NCI-H748 (cell line): ENCODE results near the gene LZTS3.
"Not testable (repeated sequence)": the region's sequence is repeated elsewhere in the genome, so short reads cannot be mapped to it uniquely, and the experiment has no call there.

ENCODE experiments used
- DNase-seq: peaks from one replicate; lab custom pipeline; 2025; ENCODE audit not compliant: unreplicated experiment; lab: John Stamatoyannopoulos, UW

Gene LZTS3

GRCh38 chr20:3141757-3142156 lies 31.6 kb downstream of the LZTS3 start:
- no peak for DNase-seq

- DNase-seq = no peak
Measured at GRCh38 chr20:3137492-3137891, 35.9 kb downstream of the LZTS3 start.

DNA sequence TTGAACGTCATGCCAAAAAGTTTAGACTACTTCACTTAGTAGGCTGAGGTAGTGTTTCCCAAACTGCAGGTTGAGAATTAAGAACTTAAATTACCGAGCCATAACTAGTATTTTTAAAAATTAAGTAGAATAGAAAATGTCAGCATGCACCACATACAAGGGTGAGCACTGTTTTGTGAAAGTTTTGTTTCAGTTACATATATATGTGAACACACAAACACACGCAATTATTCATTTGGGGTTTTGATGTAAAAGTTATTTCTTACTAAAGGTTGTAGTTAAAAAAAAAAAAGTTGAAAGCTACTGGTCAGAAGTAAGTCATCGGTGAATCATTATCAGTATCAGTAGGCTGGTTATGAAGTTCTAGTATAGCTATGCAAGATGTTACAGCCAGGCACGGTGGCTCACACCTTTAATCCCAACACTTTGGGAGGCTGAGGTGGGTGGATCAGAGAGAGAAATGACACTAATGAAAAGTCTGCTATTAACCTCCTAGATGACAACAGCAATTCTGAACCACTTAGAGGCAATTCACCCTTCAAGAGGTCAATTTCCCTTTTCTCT lies 37.8 kb downstream of the LZTS3 start:
- no peak for DNase-seq

- no peak for DNase-seq
Measured at GRCh38 chr20:3134151-3134550, 39.2 kb downstream of the LZTS3 start.

DNA sequence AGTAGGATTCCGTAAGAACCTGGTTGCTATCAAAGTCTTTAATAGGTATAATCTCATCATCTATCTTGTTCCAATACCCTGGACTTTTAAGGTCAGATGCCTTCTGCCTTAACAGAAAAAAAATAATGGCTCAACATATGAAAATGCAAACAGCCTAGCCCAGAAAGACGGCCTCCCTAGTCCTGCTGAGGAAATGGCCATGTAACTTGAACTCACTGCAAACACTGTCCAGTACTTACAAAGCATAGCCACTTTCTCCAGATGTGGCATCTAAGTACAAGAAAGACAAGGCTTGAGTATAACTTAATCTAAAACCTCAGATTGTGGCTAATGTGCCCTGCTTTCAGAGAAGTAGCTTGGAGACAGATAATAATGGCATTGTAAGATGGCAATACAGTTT lies 40.2 kb downstream of the LZTS3 start:
- no peak for DNase-seq

DNA sequence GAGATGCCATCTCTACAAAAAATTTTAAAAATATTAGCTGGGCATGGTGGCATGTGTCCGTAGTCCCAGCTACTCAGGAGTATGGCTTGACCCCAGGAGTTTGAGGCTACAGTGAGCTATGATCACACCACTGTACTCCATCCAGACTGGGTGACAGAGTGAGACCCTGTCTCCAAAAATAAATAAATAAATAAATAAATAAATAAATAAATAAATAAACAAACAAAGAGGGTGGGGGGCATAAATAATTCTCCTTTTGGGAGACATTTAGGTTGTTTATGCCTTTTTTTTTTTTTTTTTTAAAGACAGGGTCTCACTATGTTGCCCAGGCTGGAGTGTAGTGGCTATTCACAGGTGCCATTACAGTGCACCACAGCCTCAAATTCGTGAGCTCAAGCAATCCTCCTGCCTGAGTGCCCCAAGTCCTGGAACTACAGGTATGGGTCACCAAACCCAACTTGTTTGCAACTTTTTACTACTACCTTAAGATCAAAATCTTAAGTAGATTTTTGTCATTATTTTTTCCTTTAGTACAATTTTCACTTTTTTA lies 43.2 kb downstream of the LZTS3 start:
- DNase-seq = no peak

DNA sequence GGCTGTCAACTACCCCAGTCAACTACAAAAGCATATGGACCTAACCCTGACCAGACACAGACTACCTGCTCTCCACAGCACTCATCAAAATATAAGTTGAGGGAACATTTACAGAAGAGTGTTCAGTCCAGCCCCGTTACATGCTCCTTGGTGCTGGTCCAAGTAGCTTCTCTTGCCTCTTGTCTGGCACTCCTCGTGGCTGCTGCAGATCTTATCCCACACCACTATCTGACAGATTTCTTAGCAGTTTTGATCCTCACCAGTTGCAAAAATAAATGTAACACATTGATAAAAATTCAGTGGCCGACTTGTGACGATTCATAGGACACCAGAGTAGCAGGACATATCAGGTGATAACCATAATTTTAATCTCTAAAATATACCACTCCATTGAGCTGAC lies 44.3 kb downstream of the LZTS3 start:
- no peak for DNase-seq

DNA sequence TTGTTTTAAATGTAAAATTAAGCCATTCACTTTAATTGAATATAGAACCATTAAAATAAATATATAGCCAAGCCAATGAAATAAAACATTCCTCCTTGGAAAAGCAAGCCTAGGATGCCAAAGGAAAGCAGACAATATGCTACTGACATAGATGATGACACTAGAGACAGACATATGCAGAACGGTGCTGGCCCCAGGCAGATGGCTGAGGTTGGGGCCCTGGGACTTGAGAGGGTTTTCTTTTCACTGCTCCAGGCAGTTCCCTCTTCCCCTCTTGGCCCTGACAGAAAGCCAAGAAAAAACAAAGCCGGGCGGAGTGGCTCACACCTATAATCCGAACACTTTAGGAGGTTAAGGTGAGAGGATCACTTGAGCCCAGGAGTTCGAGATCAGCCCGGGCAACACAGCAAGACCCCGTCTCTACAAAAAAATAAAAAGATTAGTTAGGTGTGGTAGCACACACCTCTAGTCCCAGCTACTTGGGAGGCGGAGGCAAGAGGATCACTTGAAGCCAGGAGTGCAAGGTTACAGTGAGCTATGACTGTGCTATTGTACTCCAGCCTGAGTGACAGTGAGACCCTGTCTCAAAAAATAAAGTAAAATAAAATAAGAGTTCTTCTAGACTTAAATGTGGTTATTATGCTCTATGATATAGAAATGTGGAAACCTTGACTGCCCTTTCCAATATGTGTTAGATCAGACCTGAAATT lies 44.9 kb downstream of the LZTS3 start:
- DNase-seq = no peak

DNA sequence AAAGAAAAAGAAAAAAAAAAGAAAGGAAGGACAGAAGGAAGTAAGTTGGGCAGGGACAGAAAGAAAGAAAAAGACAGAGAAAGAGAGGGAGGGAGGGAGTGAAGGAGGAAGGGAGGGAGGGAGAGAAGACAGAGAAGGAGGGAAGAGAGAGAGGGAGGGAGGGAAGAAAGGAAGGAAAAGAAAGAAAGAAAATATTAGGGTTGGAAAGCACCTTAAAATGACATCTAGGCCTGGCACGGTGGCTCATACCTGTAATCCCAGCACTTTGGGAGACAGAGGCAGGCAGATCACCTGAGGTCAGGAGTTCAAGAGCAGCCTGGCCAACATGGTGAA lies 46.9 kb downstream of the LZTS3 start:
- DNase-seq = no peak

DNA sequence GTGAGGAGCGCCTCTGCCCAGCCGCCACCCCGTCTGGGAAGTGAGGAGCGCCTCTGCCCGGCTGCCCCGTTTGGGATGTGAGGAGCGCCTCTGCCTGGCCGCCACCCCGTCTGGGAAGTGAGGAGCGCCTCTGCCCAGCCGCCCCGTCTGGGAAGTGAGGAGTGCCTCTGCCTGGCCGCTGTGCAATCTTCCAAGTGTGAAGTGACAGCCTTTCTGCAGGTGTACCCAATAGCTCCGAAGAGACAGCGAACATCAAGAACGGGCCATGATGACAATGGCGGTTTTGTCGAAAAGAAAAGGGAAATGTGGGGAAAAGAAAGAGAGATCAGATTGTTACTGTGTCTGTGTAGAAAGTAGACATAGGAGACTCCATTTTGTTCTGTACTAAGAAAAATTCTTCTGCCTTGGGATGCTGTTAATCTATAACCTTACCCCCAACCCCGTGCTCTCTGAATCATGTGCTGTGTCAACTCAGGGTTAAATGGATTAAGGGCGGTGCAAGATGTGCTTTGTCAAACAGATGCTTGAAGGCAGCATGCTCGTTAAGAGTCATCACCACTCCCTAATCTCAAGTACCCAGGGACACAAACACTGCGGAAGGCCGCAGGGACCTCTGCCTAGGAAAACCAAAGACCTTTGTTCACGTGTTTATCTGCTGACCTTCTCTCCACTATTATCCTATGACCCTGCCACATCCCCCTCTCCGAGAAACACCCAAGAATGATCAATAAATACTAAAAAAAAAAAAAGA lies 47.4 kb downstream of the LZTS3 start:
- DNase-seq = not testable (repeated sequence)

DNA sequence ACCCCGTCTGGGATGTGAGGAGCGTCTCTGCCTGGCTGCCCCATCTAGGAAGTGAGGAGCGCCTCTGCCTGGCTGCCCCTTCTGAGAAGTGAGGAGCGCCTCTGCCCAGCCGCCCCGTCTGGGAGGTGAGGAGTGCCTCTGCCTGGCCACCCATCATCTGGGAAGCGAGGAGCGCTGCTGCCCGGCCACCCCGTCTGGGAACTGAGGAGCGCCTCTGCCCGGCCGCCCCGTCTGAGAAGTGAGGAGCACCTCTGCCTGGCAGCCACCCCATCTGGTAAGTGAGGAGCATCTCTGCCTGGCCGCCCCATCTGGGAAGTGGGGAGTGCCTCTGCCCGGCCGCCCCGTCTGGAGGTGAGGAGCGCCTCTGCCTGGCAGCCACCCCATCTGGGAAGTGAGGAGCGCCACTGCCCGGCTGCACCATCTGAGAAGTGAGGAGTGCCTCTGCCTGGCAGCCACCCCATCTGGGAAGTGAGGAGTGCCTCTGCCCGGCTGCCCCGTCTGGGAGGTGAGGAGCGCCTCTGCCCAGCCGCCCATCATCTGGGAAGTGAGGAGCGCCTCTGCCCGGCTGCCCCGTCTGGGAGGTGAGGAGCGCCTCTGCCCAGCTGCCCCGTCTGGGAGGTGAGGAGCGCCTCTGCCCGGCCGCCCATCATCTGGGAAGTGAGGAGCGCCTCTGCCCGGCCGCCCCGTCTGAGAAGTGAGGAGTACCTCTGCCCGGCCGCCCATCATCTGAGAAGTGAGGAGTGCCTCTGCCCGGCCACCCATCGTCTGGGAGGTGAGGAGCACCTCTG lies 48.4 kb downstream of the LZTS3 start:
- not testable (repeated sequence) for DNase-seq

DNA sequence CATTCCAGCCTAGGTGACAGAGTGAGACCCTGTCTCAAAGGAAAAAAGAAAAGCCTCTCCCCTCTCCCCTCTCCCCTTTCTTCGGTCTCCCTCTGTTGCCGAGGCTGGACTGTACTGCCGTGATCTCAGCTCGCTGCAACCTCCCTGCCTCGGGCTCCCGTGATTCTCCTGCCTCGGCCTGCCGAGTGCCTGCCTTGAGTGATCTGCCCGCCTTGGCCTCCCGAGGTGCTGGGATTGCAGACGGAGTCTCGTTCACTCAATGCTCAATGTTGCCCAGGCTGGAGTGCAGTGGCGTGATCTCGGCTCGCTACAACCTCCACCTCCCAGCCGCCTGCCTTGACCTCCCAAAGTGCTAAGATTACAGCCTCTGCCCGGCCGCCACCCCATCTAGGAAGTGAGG lies 49.2 kb downstream of the LZTS3 start:
- DNase-seq = not testable (repeated sequence)

DNA sequence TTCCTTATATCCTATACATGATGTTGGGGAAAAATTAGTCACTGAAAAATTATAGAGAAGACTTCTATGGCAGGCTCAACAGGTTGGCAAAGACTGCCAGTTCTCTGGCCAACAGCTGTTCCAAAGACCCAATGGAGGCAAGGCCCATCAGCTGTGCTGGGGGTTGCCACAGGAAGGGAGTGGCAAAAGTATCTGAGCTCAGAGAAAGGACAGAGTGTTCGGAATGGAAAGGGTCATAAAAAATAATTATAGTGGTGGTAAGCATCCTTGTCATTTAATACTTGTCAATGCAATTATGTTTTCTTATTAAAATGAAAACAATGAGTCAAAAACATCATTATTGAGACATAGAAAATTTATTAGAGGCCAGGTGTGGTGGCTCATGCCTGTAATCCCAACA lies 49.8 kb downstream of the LZTS3 start:
- DNase-seq = peak; percentile 92

- no peak for DNase-seq
Measured at GRCh38 chr20:3121955-3122610, 51.3 kb downstream of the LZTS3 start.

- no peak for DNase-seq
Measured at GRCh38 chr20:3121271-3121911, 52.0 kb downstream of the LZTS3 start.

GRCh38 chr20:3119044-3119443 lies 54.3 kb downstream of the LZTS3 start:
- no peak for DNase-seq

DNA sequence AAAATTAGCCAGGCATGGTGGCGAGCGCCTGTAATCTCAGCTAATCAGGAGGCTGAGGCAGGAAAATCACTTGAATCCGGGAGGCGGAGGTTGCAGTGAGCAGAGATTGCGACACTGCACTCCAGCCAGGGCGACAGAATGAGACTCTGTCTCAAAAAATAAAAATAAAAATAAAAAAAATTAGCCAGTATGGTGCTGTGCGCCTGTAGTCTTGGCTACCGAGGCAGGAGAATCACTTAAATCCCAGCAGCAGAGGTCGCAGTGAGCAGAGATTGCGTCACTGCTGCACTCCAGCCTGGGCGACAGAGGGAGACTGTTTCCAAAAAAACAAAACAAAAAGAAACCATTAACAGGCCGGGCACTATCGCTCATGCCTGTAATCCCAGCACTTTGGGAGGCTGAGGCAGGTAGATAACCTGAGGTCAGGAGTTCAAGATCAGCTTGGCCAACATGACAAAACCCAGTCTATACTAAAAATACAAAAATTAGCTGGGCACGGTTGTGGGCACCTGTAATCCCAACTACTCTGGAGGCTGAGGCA lies 55.4 kb downstream of the LZTS3 start:
- not testable (repeated sequence) for DNase-seq

DNA sequence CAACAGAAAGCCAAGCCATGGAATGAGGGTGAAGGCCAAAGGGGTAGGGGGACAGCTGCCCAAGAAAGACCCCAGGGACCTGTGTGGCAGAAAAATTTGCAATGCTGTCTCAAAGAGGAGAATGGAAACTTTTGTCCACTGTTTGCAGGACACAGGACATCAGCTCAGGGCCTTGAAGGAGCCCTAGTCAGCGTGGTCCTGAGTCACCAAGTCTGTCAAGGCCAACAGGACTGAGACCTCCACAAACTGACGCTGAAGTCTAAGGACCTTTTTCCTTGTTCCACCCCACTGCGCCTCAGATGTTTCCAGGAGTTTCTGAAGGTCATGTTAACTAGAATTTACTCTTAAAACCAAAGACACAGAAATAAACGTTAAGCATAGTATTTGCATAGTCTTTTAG lies 57.0 kb downstream of the LZTS3 start:
- DNase-seq = no peak

DNA sequence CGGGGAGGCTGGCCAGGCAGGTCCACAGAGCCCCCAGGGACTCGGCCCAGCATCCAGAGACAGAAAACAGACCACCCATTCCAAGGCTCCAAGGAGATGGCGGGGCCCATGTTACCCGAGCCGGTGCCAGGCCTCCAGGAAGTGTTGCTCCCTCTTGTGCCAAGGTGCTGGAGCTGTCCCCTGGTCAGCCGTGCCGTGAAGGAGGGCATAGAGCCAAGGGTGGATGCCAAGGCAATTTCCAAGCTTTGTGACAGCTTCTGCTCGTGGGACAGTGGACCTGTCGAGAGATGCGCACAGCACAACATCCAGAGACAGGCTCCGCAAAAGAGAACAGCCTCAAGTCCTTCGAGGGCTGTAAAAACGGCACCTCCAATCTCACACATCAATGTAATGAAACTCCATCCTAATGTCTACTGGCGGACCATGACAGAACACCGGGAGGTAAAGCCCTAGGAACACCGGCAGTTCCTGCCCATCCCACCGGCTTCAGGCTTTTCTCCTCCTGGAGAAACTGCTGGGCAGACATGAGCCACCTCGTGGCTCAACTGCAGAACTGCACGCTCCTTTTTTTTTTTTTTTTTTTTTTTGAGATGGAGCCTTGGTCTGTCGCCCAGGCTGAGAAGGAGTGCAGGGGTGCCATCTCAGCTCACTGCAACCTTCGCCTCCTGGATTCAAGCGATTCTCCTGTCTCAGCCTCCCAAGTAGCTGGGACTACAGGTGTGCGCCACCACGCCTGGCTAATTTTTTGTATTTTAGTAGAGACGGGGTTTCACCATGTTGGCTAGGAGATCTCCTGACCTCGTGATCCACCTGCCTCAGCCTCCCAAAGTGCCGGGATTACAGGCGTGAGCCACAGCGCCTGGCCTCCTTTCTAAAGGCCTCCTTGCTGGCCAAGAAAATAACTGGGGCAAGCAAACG lies 57.9 kb downstream of the LZTS3 start:
- peak; percentile 74 for DNase-seq
